Spinal cord (tissue), 10 donors: ENCODE data around the gene GGT1. TPM values are rescaled to one million over a fixed set of nuclear protein-coding genes. Genes with fewer than 3 reads are reported as not detected.

Experiments
- DNase-seq, 6 donors: peaks; one replicate each; pipeline versions ENCODE4 v3.0.0 to v3.0.0-alpha.2; 2013 to 2015; ENCODE audit warnings: low spot score in 6 of 6, low read depth in 4 of 6
- H3K27ac ChIP-seq: one replicate; pipeline ENCODE4 v1.5.1; 2013; ENCODE audit warnings: low read depth, low read length, control low read depth
- H3K27me3 ChIP-seq: one replicate; pipeline ENCODE4 v1.6.1; 2013; ENCODE audit warnings: low read length; ENCODE audit not compliant: control insufficient read depth, insufficient read depth
- H3K36me3 ChIP-seq: one replicate; pipeline ENCODE4 v1.6.1; 2013; ENCODE audit warnings: low read length; ENCODE audit not compliant: control insufficient read depth, insufficient read depth
- H3K4me1 ChIP-seq: one replicate; pipeline ENCODE4 v1.6.1; 2013; ENCODE audit warnings: low read length; ENCODE audit not compliant: control insufficient read depth, insufficient read depth
- H3K4me3 ChIP-seq: one replicate; pipeline ENCODE4 v1.5.1; 2013; ENCODE audit warnings: low read depth, low read length, control low read depth
- H3K9me3 ChIP-seq: one replicate; pipeline ENCODE4 v1.6.1; 2013; ENCODE audit warnings: low read length; ENCODE audit not compliant: control insufficient read depth, insufficient read depth
- WGBS: methylation state at CpG from one replicate; pipeline ENCODE4 v1.1.5; 2013; ENCODE audit warnings: missing lambda C conversion rate; ENCODE audit not compliant: insufficient coverage; 5-methylcytosine and 5-hydroxymethylcytosine counted together
- polyA plus RNA-seq, 2 donors: library from polyadenylated mRNA; unstranded; fragments of 120-200 nt; gene quantifications; one replicate each; pipeline ENCODE4 v1.2.1, GENCODE V29; 2013; ENCODE audit not compliant: insufficient read length in 2 of 2
- total RNA-seq, 2 donors: library from RNA; depleted of rRNA in 1 of 2; stranded (reverse); fragments of 120-200 nt in 1 of 2; fragments of >200 nt in 1 of 2; gene quantifications; one replicate each; pipeline versions ENCODE4 v1.2.3 to v1.2.4, GENCODE V29; 2013 to 2014
- donor health status: healthy.

GGT1 gene
- total and polyA plus RNA-seq, 4 donors: 2.3 to 7.3 (median 4.8) TPM

- peaks cover 62% of the 10 kb centered on the region for H3K36me3 ChIP-seq
Observed at GRCh38 chr22:24566899-24567511, 36.0 kb upstream of the GGT1 start.

DNA sequence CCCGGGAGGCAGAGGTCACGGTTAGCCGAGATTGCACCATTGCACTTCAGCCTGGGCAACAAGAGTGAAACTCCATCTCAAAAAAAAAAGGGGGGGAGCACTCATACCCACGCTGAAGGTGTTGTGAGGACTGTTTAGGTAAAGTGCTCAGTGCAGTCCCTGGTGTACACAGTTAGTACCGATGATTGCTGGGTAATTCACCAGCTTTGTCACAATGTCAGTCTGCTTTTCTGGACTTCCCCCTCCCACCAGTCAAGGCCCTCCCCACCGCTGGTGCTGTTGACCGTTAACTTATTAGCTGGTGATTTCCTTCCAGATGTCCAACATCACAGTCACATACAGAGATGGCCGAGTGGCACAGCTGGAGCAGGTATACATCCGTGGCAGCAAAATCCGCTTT is 35.3 kb upstream of the GGT1 start:
- Histone ChIP-seq H3K4me3 (no peak overlapping the region), H3K9me3 (no peaks in the 10 kb centered on the region), H3K27me3 (no peaks in the 10 kb centered on the region), H3K36me3 (peaks cover 62% of the 10 kb centered on the region), H3K4me1 (peaks cover 5% of the 10 kb centered on the region), H3K27ac (no peak overlapping the region)
- WGBS: 82% methylated on average over 9 of the region's 10 CpGs
- DNase-seq: no peak

More at GRCh38 chr22:24566899-24567511, 36.0 kb upstream of the GGT1 start:
- no peak overlapping the region for H3K4me3 ChIP-seq
- no peaks in the 10 kb centered on the region for H3K9me3 ChIP-seq
- peaks cover 5% of the 10 kb centered on the region for H3K4me1 ChIP-seq
- DNase-seq: no peak
- no peak overlapping the region for H3K27ac ChIP-seq
- H3K27me3 ChIP-seq: no peaks in the 10 kb centered on the region
- 76% methylated on average over 8 of the region's 8 CpGs for WGBS

GRCh38 chr22:24571266-24571665 is 31.7 kb upstream of the GGT1 start:
- WGBS: 89% methylated on average over 7 of the region's 7 CpGs
- H3K27me3 ChIP-seq: no peaks in the 10 kb centered on the region
- no peak overlapping the region for H3K4me3 ChIP-seq
- H3K4me1 ChIP-seq: peaks cover 5% of the 10 kb centered on the region
- H3K27ac ChIP-seq: no peak overlapping the region
- no peaks in the 10 kb centered on the region for H3K9me3 ChIP-seq
- DNase-seq: no peak
- H3K36me3 ChIP-seq: peaks cover 74% of the 10 kb centered on the region

GRCh38 chr22:24576778-24577177 is 26.2 kb upstream of the GGT1 start:
- no peak overlapping the region for H3K4me3 ChIP-seq
- no peaks in the 10 kb centered on the region for H3K4me1 ChIP-seq
- H3K9me3 ChIP-seq: no peaks in the 10 kb centered on the region
- H3K36me3 ChIP-seq: peaks cover 45% of the 10 kb centered on the region
- no peak for DNase-seq
- no peak overlapping the region for H3K27ac ChIP-seq
- no peaks in the 10 kb centered on the region for H3K27me3 ChIP-seq
- whole genome bisulfite sequencing: no CpG with 5 or more reads among the region's 1 CpG

- DNase-seq: no peak
- H3K9me3 ChIP-seq: no peaks in the 10 kb centered on the region
- H3K27ac ChIP-seq: no peak overlapping the region
- H3K4me1 ChIP-seq: peaks cover 7% of the 10 kb centered on the region
- no peaks in the 10 kb centered on the region for H3K27me3 ChIP-seq
- WGBS: 82% methylated on average over 4 of the region's 8 CpGs
- H3K36me3 ChIP-seq: peaks cover 34% of the 10 kb centered on the region
- H3K4me3 ChIP-seq: no peak overlapping the region
Observed at GRCh38 chr22:24578355-24579257, 24.4 kb upstream of the GGT1 start.

DNA sequence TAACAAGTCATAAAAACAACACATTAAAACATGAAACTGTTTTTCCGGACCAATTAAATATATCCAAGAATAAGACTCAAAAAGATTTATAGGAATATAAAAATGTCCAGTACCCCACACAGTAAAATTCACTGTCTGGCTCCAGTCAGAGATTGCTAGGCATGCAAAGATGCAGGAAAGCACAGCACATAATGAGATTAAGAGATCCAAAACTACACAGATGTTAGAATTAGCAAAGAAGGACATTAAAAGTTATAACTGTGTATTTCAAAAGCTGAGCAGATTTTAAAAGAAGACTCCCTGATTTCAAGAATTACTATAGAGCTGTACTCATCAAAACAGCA is 23.8 kb upstream of the GGT1 start:
- H3K4me3 ChIP-seq: no peak overlapping the region
- no peaks in the 10 kb centered on the region for H3K27me3 ChIP-seq
- H3K9me3 ChIP-seq: no peaks in the 10 kb centered on the region
- WGBS: no CpG with 5 or more reads among the region's 1 CpG
- peaks cover 13% of the 10 kb centered on the region for H3K4me1 ChIP-seq
- H3K36me3 ChIP-seq: peaks cover 30% of the 10 kb centered on the region
- DNase-seq: no peak
- no peak overlapping the region for H3K27ac ChIP-seq

GRCh38 chr22:24580276-24580675 is 22.7 kb upstream of the GGT1 start:
- no peaks in the 10 kb centered on the region for H3K9me3 ChIP-seq
- H3K27ac ChIP-seq: no peak overlapping the region
- WGBS: no CpG with 5 or more reads among the region's 2 CpGs
- peaks cover 30% of the 10 kb centered on the region for H3K36me3 ChIP-seq
- peaks cover 23% of the 10 kb centered on the region for H3K4me1 ChIP-seq
- no peak overlapping the region for H3K4me3 ChIP-seq
- no peak for DNase-seq
- no peaks in the 10 kb centered on the region for H3K27me3 ChIP-seq

DNA sequence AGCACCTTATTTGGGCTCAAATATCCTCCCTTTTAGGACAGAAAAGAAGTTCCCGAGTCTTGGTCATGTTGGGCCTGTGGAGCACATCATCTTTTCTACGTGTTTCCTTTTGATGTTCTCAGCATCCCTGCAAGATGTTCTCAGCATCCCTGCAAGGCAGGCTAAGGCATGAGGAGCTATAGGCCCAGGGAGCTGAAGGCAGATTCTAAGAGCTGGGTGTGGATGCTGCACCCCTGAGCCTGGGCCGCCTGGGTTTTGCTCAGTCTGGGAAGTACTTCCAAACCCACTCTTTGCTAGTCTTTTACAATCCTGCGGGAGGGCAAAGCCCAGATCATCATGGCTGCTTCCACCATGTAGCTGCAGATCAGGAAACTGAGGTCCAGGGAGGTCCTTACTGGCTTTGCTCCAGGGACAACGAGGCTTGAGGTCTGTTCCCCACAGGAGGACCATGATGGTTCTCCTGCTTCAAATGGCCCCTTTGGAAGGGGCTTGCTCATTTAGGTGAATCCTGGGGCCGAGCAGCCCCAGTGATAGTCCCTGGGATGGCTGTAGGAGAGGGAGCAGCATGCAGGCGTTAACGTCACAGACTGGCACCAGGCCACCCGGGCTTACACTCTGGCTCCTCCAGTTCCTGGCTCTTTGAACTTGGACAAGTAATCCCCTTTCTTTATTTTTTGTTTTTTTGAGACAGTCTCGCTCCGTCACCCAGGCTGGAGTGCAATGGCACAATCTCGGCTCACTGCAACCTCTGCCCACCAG is 20.8 kb upstream of the GGT1 start:
- WGBS: 88% methylated on average over 10 of the region's 12 CpGs
- H3K9me3 ChIP-seq: no peaks in the 10 kb centered on the region
- H3K27me3 ChIP-seq: no peaks in the 10 kb centered on the region
- no peak for DNase-seq
- peaks cover 37% of the 10 kb centered on the region for H3K36me3 ChIP-seq
- H3K4me1 ChIP-seq: peaks cover 24% of the 10 kb centered on the region
- H3K27ac ChIP-seq: no peak overlapping the region
- H3K4me3 ChIP-seq: no peak overlapping the region

GRCh38 chr22:24583221-24584165 is 19.5 kb upstream of the GGT1 start:
- no peaks in the 10 kb centered on the region for H3K9me3 ChIP-seq
- DNase-seq: peak in 3 of 6 donors; percentile 19 to 79 (median 54)
- H3K27me3 ChIP-seq: no peaks in the 10 kb centered on the region
- no peak overlapping the region for H3K4me3 ChIP-seq
- H3K36me3 ChIP-seq: peaks cover 44% of the 10 kb centered on the region
- peak overlapping the region; percentile 17 for H3K27ac ChIP-seq
- peaks cover 33% of the 10 kb centered on the region for H3K4me1 ChIP-seq
- 36% methylated on average over 16 of the region's 19 CpGs for WGBS
